ENCODE measurements around the gene OR2V2. TPM values are rescaled to one million over a fixed set of nuclear protein-coding genes. Genes with fewer than 3 reads are reported as not detected.

The OR2V2 gene
- total RNA-seq, 1 donor from 2014 or later = not detected

GRCh38 chr5:181107699-181108098 lies 39.7 kb upstream of the OR2V2 start:
- DNase-seq (ENCODE audit: low read depth) (no peak), FAIRE-seq (no peak)
- Mint-ChIP-seq H3K36me3 (ENCODE audit: low read depth, unreplicated experiment) (peaks cover 5% of the 10 kb centered on the region), H3K27ac (ENCODE audit: unreplicated experiment) (no peak overlapping the region), H3K27me3 (ENCODE audit: low read depth, unreplicated experiment) (peaks cover 73% of the 10 kb centered on the region), H3K4me1 (ENCODE audit: low read depth, unreplicated experiment) (no peaks in the 10 kb centered on the region), H3K9me3 (ENCODE audit: unreplicated experiment) (peaks cover 6% of the 10 kb centered on the region), H3K4me3 (ENCODE audit: unreplicated experiment) (no peak overlapping the region)
- Histone ChIP-seq H2AFZ (ENCODE audit: low read depth, low read length) (no peak overlapping the region), H3K9ac (ENCODE audit: low read length) (no peak overlapping the region), H3K36me3 (ENCODE audit: insufficient read depth, low read length) (no peaks in the 10 kb centered on the region), H3K27ac (ENCODE audit: low read depth, low read length) (no peak overlapping the region), H3K9me3 (ENCODE audit: insufficient read depth, low read depth, low read length) (no peaks in the 10 kb centered on the region), H3K79me2 (ENCODE audit: insufficient read depth, low read length) (no peaks in the 10 kb centered on the region), H3K4me3 (ENCODE audit: insufficient read depth, low read depth, low read length) (no peak overlapping the region), H3K4me1 (ENCODE audit: insufficient read depth, low read length) (no peaks in the 10 kb centered on the region), H4K20me1 (ENCODE audit: insufficient read depth, low read length) (no peaks in the 10 kb centered on the region), H3K27me3 (ENCODE audit: insufficient read depth, low read length) (peaks cover 3% of the 10 kb centered on the region), H3K4me2 (ENCODE audit: low read length) (no peak overlapping the region)
- TF ChIP-seq EZH2 (IDR thresholded peaks at IDR 0.05; ENCODE audit: insufficient read depth, low read length) (no peak), CTCF (IDR thresholded peaks at IDR 0.05; ENCODE audit: insufficient read depth, low read depth, low read length) (no peak)

- no peak overlapping the region for H3K9ac ChIP-seq (ENCODE audit: low read length)
- H3K9me3 ChIP-seq (ENCODE audit: insufficient read depth, low read depth, low read length) = no peaks in the 10 kb centered on the region
- H3K27me3 Mint-ChIP-seq (ENCODE audit: low read depth, unreplicated experiment) = peaks cover 76% of the 10 kb centered on the region
- no peak overlapping the region for H3K27ac Mint-ChIP-seq (ENCODE audit: unreplicated experiment)
- DNase-seq (ENCODE audit: low read depth) = no peak
- H4K20me1 ChIP-seq (ENCODE audit: insufficient read depth, low read length) = no peaks in the 10 kb centered on the region
- peaks cover 5% of the 10 kb centered on the region for H3K36me3 Mint-ChIP-seq (ENCODE audit: low read depth, unreplicated experiment)
- H3K27ac ChIP-seq (ENCODE audit: low read depth, low read length) = no peak overlapping the region
- no peak overlapping the region for H3K4me2 ChIP-seq (ENCODE audit: low read length)
- no peak for FAIRE-seq
- no peaks in the 10 kb centered on the region for H3K4me1 ChIP-seq (ENCODE audit: insufficient read depth, low read length)
- H3K79me2 ChIP-seq (ENCODE audit: insufficient read depth, low read length) = no peaks in the 10 kb centered on the region
- no peak overlapping the region for H3K4me3 ChIP-seq (ENCODE audit: insufficient read depth, low read depth, low read length)
- no peak overlapping the region for H3K4me3 Mint-ChIP-seq (ENCODE audit: unreplicated experiment)
- H3K9me3 Mint-ChIP-seq (ENCODE audit: unreplicated experiment) = peaks cover 6% of the 10 kb centered on the region
- no peaks in the 10 kb centered on the region for H3K4me1 Mint-ChIP-seq (ENCODE audit: low read depth, unreplicated experiment)
- TF ChIP-seq CTCF (IDR thresholded peaks at IDR 0.05; ENCODE audit: insufficient read depth, low read depth, low read length) (no peak), EZH2 (IDR thresholded peaks at IDR 0.05; ENCODE audit: insufficient read depth, low read length) (no peak)
- H3K36me3 ChIP-seq (ENCODE audit: insufficient read depth, low read length) = no peaks in the 10 kb centered on the region
- no peak overlapping the region for H2AFZ ChIP-seq (ENCODE audit: low read depth, low read length)
- peaks cover 3% of the 10 kb centered on the region for H3K27me3 ChIP-seq (ENCODE audit: insufficient read depth, low read length)
These were observed 38.7 kb upstream of the OR2V2 start for GRCh38 chr5:181108578-181109165.

- H3K27ac ChIP-seq (ENCODE audit: low read depth, low read length) = no peak overlapping the region
- TF ChIP-seq EZH2 (IDR thresholded peaks at IDR 0.05; ENCODE audit: insufficient read depth, low read length) (no peak), CTCF (IDR thresholded peaks at IDR 0.05; ENCODE audit: insufficient read depth, low read depth, low read length) (no peak)
- DNase-seq (ENCODE audit: low read depth) (no peak), FAIRE-seq (no peak)
- Mint-ChIP-seq H3K9me3 (ENCODE audit: unreplicated experiment) (peaks cover 11% of the 10 kb centered on the region), H3K4me1 (ENCODE audit: low read depth, unreplicated experiment) (no peaks in the 10 kb centered on the region), H3K36me3 (ENCODE audit: low read depth, unreplicated experiment) (peaks cover 3% of the 10 kb centered on the region), H3K4me3 (ENCODE audit: unreplicated experiment) (no peak overlapping the region), H3K27me3 (ENCODE audit: low read depth, unreplicated experiment) (peaks cover 78% of the 10 kb centered on the region), H3K27ac (ENCODE audit: unreplicated experiment) (no peak overlapping the region)
- H3K27me3 ChIP-seq (ENCODE audit: insufficient read depth, low read length) = peaks cover 3% of the 10 kb centered on the region
- no peak overlapping the region for H3K4me3 ChIP-seq (ENCODE audit: insufficient read depth, low read depth, low read length)
- no peaks in the 10 kb centered on the region for H3K79me2 ChIP-seq (ENCODE audit: insufficient read depth, low read length)
- no peaks in the 10 kb centered on the region for H3K36me3 ChIP-seq (ENCODE audit: insufficient read depth, low read length)
- H3K9ac ChIP-seq (ENCODE audit: low read length) = no peak overlapping the region
- H3K9me3 ChIP-seq (ENCODE audit: insufficient read depth, low read depth, low read length) = no peaks in the 10 kb centered on the region
- no peak overlapping the region for H2AFZ ChIP-seq (ENCODE audit: low read depth, low read length)
- H3K4me2 ChIP-seq (ENCODE audit: low read length) = no peak overlapping the region
- no peaks in the 10 kb centered on the region for H3K4me1 ChIP-seq (ENCODE audit: insufficient read depth, low read length)
- no peaks in the 10 kb centered on the region for H4K20me1 ChIP-seq (ENCODE audit: insufficient read depth, low read length)
These were observed 37.8 kb upstream of the OR2V2 start for GRCh38 chr5:181109489-181110013.
